ENCODE results near the gene CAPS2.

The CAPS2 gene

GRCh38 chr12:75302781-75303180 lies 27.3 kb downstream of the CAPS2 start:
- DNase-seq: no peak

GRCh38 chr12:75302225-75302624 lies 27.9 kb downstream of the CAPS2 start:
- no peak for DNase-seq

- no peak for DNase-seq
Observed at GRCh38 chr12:75294797-75295196, 35.3 kb downstream of the CAPS2 start.

GRCh38 chr12:75294336-75294735 lies 35.8 kb downstream of the CAPS2 start:
- no peak for DNase-seq

GRCh38 chr12:75291014-75291413 lies 39.1 kb downstream of the CAPS2 start:
- no peak for DNase-seq

GRCh38 chr12:75289753-75290152 lies 40.4 kb downstream of the CAPS2 start:
- peak in 1 of 2 experiments; percentile 1 for DNase-seq

GRCh38 chr12:75288860-75289259 lies 41.3 kb downstream of the CAPS2 start:
- DNase-seq: no peak

GRCh38 chr12:75275702-75276101 lies 54.4 kb downstream of the CAPS2 start:
- no peak for DNase-seq

- no peak for DNase-seq
Observed at GRCh38 chr12:75271576-75271975, 58.5 kb downstream of the CAPS2 start.

- DNase-seq: no peak
Observed at GRCh38 chr12:75270157-75270556, 60.0 kb downstream of the CAPS2 start.

GRCh38 chr12:75269209-75269608 lies 60.9 kb downstream of the CAPS2 start:
- no peak for DNase-seq

- DNase-seq: no peak
Observed at GRCh38 chr12:75260316-75260715, 69.8 kb downstream of the CAPS2 start.

- no peak for DNase-seq
Observed at GRCh38 chr12:75259143-75259542, 71.0 kb downstream of the CAPS2 start.

- no peak for DNase-seq
Observed at GRCh38 chr12:75257510-75257909, 72.6 kb downstream of the CAPS2 start.

- no peak for DNase-seq
Observed at GRCh38 chr12:75245108-75245507, 85.0 kb downstream of the CAPS2 start.

- no peak for DNase-seq
Observed at GRCh38 chr12:75239987-75240386, 90.1 kb downstream of the CAPS2 start.

- DNase-seq: no peak
Observed at GRCh38 chr12:75236206-75236605, 93.9 kb downstream of the CAPS2 start.

- no peak for DNase-seq
Observed at GRCh38 chr12:75227132-75227531, 103.0 kb downstream of the CAPS2 start.
